Testis (tissue), 2 donors: ENCODE measurements around the gene POT1.

ENCODE experiments used
- CTCF ChIP-seq, 3 experiments: fragments of 450-650 bp in 2 of 3; fragments of 200-600 bp in 1 of 3; sonication (generic) in 1 of 3; IDR thresholded peaks; one replicate each; pipeline ENCODE4 v1.5.1; 2016 to 2019; ENCODE audit warnings: antibody characterized with exemption in 3 of 3, mild to moderate bottlenecking in 2 of 3, moderate library complexity in 1 of 3
- POLR2A ChIP-seq: fragments of 450-650 bp; IDR thresholded peaks from one replicate; pipeline ENCODE4 v1.6.1; 2017; ENCODE audit warnings: antibody characterized with exemption, mild to moderate bottlenecking, moderate library complexity

- TF ChIP-seq CTCF (IDR thresholded peaks at IDR 0.05) (no peak), POLR2A (no peak)
These were observed 148.2 kb downstream of the POT1 start for GRCh38 chr7:124781418-124781817.
